VCaP (cell line): Measurements from ENCODE around the gene IQCE.
A peak's percentile ranks its signal among the peaks of the same experiment; 100 is the strongest.
"Not testable (repeated sequence)": the region's sequence is repeated elsewhere in the genome, so short reads cannot be mapped to it uniquely, and the experiment has no call there.

Experiments
- H3K27ac ChIP-seq: fragments of 450-650 bp; 2 replicates; pipeline ENCODE4 v1.5.1; 2017
- CTCF ChIP-seq: fragments of 450-650 bp; conservative IDR thresholded peaks from 2 replicates; pipeline ENCODE4 v1.5.1; 2017; ENCODE audit warnings: mild to moderate bottlenecking, moderate library complexity

IQCE gene

GRCh38 chr7:2527505-2528467 lies 31.0 kb upstream of the IQCE start:
- TF ChIP-seq CTCF = no peak
- H3K27ac ChIP-seq = peak overlapping the region; percentile 38

- H3K27ac ChIP-seq = peak overlapping the region; percentile 38; the same call in 1 of the 2 replicates
- TF ChIP-seq CTCF = no peak
Measured at GRCh38 chr7:2528481-2529095, 30.2 kb upstream of the IQCE start.

GRCh38 chr7:2529161-2530070 lies 29.4 kb upstream of the IQCE start:
- no peak for TF ChIP-seq CTCF
- no peak overlapping the region for H3K27ac ChIP-seq

- no peak overlapping the region for H3K27ac ChIP-seq
- TF ChIP-seq CTCF = no peak
Measured at GRCh38 chr7:2530071-2530987, 28.4 kb upstream of the IQCE start.

GRCh38 chr7:2530994-2531795 lies 27.6 kb upstream of the IQCE start:
- H3K27ac ChIP-seq = not testable (repeated sequence)

- H3K27ac ChIP-seq = not testable (repeated sequence)
Measured at GRCh38 chr7:2531796-2532110, 27.0 kb upstream of the IQCE start.

- H3K27ac ChIP-seq = not testable (repeated sequence)
Measured at GRCh38 chr7:2532199-2532772, 26.5 kb upstream of the IQCE start.

- H3K27ac ChIP-seq = not testable (repeated sequence)
Measured at GRCh38 chr7:2532816-2533215, 26.0 kb upstream of the IQCE start.

- not testable (repeated sequence) for H3K27ac ChIP-seq
Measured at GRCh38 chr7:2533566-2533965, 25.2 kb upstream of the IQCE start.

- H3K27ac ChIP-seq = not testable (repeated sequence)
Measured at GRCh38 chr7:2534214-2534613, 24.6 kb upstream of the IQCE start.

GRCh38 chr7:2535872-2536627 lies 22.7 kb upstream of the IQCE start:
- not testable (repeated sequence) for H3K27ac ChIP-seq
